Measurements from ENCODE around the gene ZDHHC11. TPM values are rescaled to one million over a fixed set of nuclear protein-coding genes. Genes with fewer than 3 reads are reported as not detected.
"Not testable (repeated sequence)": the region's sequence is repeated elsewhere in the genome, so short reads cannot be mapped to it uniquely, and the experiment has no call there.

ZDHHC11 gene
- polyA plus RNA-seq, 4 donors = 4.9 to 40.5 (median 6.5) TPM

DNA sequence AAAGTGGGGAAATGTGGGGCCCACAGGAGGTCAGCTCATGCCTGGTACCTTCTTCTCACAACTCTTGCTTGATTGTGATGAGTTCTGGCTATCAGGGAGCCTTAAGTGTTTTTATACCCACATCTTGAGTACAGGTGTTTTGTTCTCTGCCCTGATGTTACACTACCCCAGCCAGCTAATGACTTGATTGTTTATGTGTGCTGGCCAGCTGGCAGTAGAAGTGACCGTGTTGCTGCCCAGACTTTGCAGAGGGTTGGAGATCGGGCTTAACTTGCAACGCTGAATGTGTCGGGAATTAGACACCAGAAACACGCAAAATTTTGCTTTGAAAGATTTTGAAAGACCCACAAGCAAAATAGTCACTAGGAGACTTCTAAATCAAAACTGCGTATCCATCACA, 49.3 kb downstream of the ZDHHC11 start:
- Histone ChIP-seq H3K27ac (ENCODE audit: low read depth in 1 of 3, low read length in 2 of 3) (peak overlapping the region in 1 of 3 donors; percentile 4), H3K4me1 (ENCODE audit: control insufficient read depth in 3 of 3, insufficient read depth in 2 of 3, low read depth in 1 of 3, low read length in 2 of 3) (no peaks in the 10 kb centered on the region), H3K4me3 (ENCODE audit: low read depth in 1 of 3, low read length in 3 of 3) (no peak overlapping the region), H3K27me3 (ENCODE audit: control insufficient read depth in 3 of 3, insufficient read depth in 3 of 3, low read length in 3 of 3) (no peaks in the 10 kb centered on the region), H3K9me3 (ENCODE audit: control insufficient read depth in 2 of 2, insufficient read depth in 1 of 2, low read depth in 1 of 2, low read length in 1 of 2) (peaks cover 0 to 17% of the 10 kb centered on the region in 2 donors), H3K36me3 (ENCODE audit: control insufficient read depth in 3 of 3, insufficient read depth in 2 of 3, low read depth in 1 of 3, low read length in 3 of 3) (no peaks in the 10 kb centered on the region)
- DNase-seq = no peak
- no peak for FAIRE-seq
- WGBS, 3 donors = 72 to 86% (median 83%) methylated on average over 6 of the region's 6 CpGs

DNA sequence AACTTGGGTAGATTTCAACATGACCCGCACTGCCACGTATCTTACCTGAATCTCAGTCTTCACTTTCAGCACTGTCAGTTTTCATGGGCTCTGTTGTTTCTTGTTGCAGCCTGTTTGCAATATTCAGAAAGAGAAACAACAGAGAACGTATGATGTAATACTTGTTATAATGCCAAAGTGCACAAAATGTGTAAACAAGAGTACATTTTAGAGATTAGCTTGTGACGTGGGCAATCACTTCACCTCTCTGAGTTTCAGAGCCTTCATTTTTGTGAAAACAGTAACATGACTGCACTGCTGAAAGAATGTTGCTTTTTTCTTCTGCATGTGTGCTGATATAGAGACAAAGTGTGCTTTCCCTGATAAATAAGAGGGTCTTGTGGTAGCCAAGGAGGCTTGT, 49.7 kb downstream of the ZDHHC11 start:
- not testable (repeated sequence) for FAIRE-seq; H3K4me1 ChIP-seq (ENCODE audit: control insufficient read depth in 3 of 3, insufficient read depth in 2 of 3, low read depth in 1 of 3, low read length in 2 of 3); H3K4me3 ChIP-seq (ENCODE audit: low read depth in 1 of 3, low read length in 3 of 3); H3K36me3 ChIP-seq (ENCODE audit: control insufficient read depth in 3 of 3, insufficient read depth in 2 of 3, low read depth in 1 of 3, low read length in 3 of 3); H3K27me3 ChIP-seq (ENCODE audit: control insufficient read depth in 3 of 3, insufficient read depth in 3 of 3, low read length in 3 of 3); DNase-seq
- peaks cover 0 to 17% of the 10 kb centered on the region in 2 donors for H3K9me3 ChIP-seq (ENCODE audit: control insufficient read depth in 2 of 2, insufficient read depth in 1 of 2, low read depth in 1 of 2, low read length in 1 of 2)
- WGBS, 3 donors = 29 to 56% (median 46%) methylated on average over 2 to 4 of the region's 4 CpGs
- H3K27ac ChIP-seq (ENCODE audit: low read depth in 1 of 3, low read length in 2 of 3) = peak overlapping the region in 1 of 3 donors; percentile 4

DNA sequence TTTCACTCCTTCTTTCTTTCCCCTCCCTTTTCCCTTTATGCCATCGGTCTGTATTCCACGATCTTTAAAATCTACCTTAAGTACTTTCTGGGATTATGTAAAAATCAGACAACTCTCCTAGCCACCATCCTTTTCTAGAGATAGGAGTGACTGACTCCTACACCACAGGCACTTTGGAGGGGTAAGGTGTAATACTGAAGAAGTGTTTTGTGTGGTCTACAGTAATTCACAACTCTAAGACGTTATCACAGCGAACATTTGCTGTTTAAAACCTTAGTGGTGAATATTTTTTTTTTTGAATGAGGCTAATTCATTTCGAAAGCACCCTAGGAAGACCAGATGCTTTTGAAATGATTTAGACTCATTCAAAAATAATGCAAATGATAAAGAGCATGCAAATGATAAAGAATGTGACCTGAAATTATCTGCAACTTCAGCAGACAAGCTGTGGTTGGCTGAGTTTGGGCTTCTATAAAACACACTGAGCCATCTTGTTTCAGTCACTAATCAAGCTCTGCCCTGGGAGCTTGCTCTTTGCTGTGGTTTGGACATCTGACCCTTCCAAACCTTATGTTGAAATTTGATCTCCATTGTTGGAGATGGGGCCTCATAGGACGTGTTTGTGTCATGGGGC, 52.2 kb downstream of the ZDHHC11 start:
- not testable (repeated sequence) for H3K27ac ChIP-seq (ENCODE audit: low read depth in 1 of 3, low read length in 2 of 3); FAIRE-seq; H3K4me3 ChIP-seq (ENCODE audit: low read depth in 1 of 3, low read length in 3 of 3); H3K4me1 ChIP-seq (ENCODE audit: control insufficient read depth in 3 of 3, insufficient read depth in 2 of 3, low read depth in 1 of 3, low read length in 2 of 3); H3K27me3 ChIP-seq (ENCODE audit: control insufficient read depth in 3 of 3, insufficient read depth in 3 of 3, low read length in 3 of 3); H3K36me3 ChIP-seq (ENCODE audit: control insufficient read depth in 3 of 3, insufficient read depth in 2 of 3, low read depth in 1 of 3, low read length in 3 of 3); DNase-seq
- WGBS, 3 donors = 63 to 76% (median 67%) methylated on average over 5 to 6 of the region's 6 CpGs
- H3K9me3 ChIP-seq (ENCODE audit: control insufficient read depth in 2 of 2, insufficient read depth in 1 of 2, low read depth in 1 of 2, low read length in 1 of 2) = peaks cover 0 to 15% of the 10 kb centered on the region in 2 donors

DNA sequence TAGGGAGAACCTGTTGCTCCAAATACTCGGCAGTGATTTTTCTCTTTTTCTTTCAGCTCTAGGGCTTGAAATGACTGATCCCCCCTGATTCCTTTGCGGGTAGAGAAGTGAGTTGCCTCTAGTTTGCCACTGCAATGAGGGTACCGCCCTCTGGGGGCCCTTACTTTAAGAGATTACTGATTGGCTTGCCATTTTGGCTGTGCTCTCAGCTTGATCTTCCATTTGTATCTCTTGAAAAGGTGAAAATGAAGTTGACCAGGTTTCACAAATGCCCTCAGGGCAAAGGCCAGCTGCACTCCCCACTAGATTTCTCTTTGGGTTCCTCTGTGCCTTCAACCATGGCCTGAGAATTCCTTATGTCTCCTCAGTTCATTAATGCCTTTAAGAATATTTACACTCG, 52.8 kb downstream of the ZDHHC11 start:
- WGBS, 3 donors = 81 to 90% (median 87%) methylated on average over 1 to 3 of the region's 4 CpGs
- H3K27me3 ChIP-seq (ENCODE audit: control insufficient read depth in 3 of 3, insufficient read depth in 3 of 3, low read length in 3 of 3); DNase-seq; H3K36me3 ChIP-seq (ENCODE audit: control insufficient read depth in 3 of 3, insufficient read depth in 2 of 3, low read depth in 1 of 3, low read length in 3 of 3); FAIRE-seq; H3K4me3 ChIP-seq (ENCODE audit: low read depth in 1 of 3, low read length in 3 of 3); H3K27ac ChIP-seq (ENCODE audit: low read depth in 1 of 3, low read length in 2 of 3); H3K4me1 ChIP-seq (ENCODE audit: control insufficient read depth in 3 of 3, insufficient read depth in 2 of 3, low read depth in 1 of 3, low read length in 2 of 3): not testable (repeated sequence)
- H3K9me3 ChIP-seq (ENCODE audit: control insufficient read depth in 2 of 2, insufficient read depth in 1 of 2, low read depth in 1 of 2, low read length in 1 of 2) = peaks cover 0 to 16% of the 10 kb centered on the region in 2 donors

DNA sequence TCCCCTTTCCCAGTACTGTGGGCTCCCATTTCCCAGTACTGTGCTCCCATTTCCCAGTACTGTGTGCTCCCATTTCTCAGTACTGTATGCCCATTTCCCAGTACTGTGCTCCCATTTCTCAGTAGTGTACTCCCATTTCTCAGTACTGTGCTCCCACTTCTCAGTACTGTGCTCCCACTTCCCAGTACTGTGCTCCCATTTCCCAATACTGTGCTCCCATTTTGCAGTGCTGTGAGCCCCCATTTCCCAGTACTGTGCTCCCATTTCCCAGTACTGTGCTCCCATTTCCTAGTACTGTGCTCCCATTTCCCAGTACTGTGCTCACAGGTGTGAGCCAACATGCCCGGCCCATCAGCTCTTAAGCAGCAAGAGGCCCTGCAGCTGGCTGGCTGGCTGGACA, 54.9 kb downstream of the ZDHHC11 start:
- FAIRE-seq; DNase-seq; H3K4me3 ChIP-seq (ENCODE audit: low read depth in 1 of 3, low read length in 3 of 3); H3K36me3 ChIP-seq (ENCODE audit: control insufficient read depth in 3 of 3, insufficient read depth in 2 of 3, low read depth in 1 of 3, low read length in 3 of 3); H3K4me1 ChIP-seq (ENCODE audit: control insufficient read depth in 3 of 3, insufficient read depth in 2 of 3, low read depth in 1 of 3, low read length in 2 of 3); H3K27me3 ChIP-seq (ENCODE audit: control insufficient read depth in 3 of 3, insufficient read depth in 3 of 3, low read length in 3 of 3); H3K27ac ChIP-seq (ENCODE audit: low read depth in 1 of 3, low read length in 2 of 3): not testable (repeated sequence)
- peaks cover 0 to 13% of the 10 kb centered on the region in 2 donors for H3K9me3 ChIP-seq (ENCODE audit: control insufficient read depth in 2 of 2, insufficient read depth in 1 of 2, low read depth in 1 of 2, low read length in 1 of 2)
- 40 to 82% (median 76%) methylated on average over 1 of the region's 1 CpG for WGBS, 3 donors

DNA sequence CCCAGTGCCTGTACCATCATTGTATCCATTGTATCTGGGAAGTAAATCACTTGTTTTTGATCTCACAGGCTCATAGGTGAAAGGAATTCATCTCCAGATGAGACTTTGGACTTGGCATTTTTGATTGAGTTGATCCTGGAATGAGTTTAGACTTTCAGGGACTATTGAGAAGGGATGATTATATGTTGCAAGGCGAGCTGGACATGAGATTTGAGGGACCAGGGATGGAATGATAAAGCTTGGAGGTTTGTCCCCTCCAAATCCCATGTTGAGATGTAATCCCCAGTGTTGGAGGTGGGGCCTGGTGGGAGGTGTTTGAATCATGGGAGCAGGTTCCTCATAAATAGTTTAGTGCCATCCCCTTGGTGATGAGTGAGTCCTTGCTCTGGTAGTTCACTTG, 55.8 kb downstream of the ZDHHC11 start:
- peaks cover 0 to 13% of the 10 kb centered on the region in 2 donors for H3K9me3 ChIP-seq (ENCODE audit: control insufficient read depth in 2 of 2, insufficient read depth in 1 of 2, low read depth in 1 of 2, low read length in 1 of 2)
- not testable (repeated sequence) for H3K4me1 ChIP-seq (ENCODE audit: control insufficient read depth in 3 of 3, insufficient read depth in 2 of 3, low read depth in 1 of 3, low read length in 2 of 3); H3K36me3 ChIP-seq (ENCODE audit: control insufficient read depth in 3 of 3, insufficient read depth in 2 of 3, low read depth in 1 of 3, low read length in 3 of 3); H3K27me3 ChIP-seq (ENCODE audit: control insufficient read depth in 3 of 3, insufficient read depth in 3 of 3, low read length in 3 of 3); H3K4me3 ChIP-seq (ENCODE audit: low read depth in 1 of 3, low read length in 3 of 3); DNase-seq; FAIRE-seq; H3K27ac ChIP-seq (ENCODE audit: low read depth in 1 of 3, low read length in 2 of 3)
- 69 to 86% (median 82%) methylated on average over 1 of the region's 1 CpG for whole genome bisulfite sequencing, 3 donors

DNA sequence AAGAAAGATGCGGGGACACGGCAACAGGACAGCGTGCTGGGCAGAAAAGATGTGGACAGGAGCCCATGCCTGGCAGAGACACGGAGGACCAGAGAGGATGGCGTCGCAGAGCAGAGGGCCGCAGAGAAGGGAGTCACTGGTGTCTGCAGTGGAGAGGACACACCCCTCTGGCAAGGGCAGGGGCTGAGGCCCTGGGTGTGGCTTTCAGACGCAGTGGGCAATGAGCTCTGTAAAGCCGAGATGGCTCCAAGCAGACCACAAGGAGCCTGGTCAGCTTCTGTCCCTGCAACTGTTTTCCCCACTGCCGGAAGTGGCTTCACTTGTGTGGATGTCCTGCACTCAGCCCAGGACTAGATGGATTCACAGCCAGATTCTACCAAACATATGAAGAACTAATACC, 62.1 kb downstream of the ZDHHC11 start:
- H3K9me3 ChIP-seq (ENCODE audit: control insufficient read depth in 2 of 2, insufficient read depth in 1 of 2, low read depth in 1 of 2, low read length in 1 of 2) = peaks cover 0 to 25% of the 10 kb centered on the region in 2 donors
- WGBS, 3 donors = 89 to 93% (median 90%) methylated on average over 5 to 10 of the region's 10 CpGs
- H3K27me3 ChIP-seq (ENCODE audit: control insufficient read depth in 3 of 3, insufficient read depth in 3 of 3, low read length in 3 of 3); H3K4me3 ChIP-seq (ENCODE audit: low read depth in 1 of 3, low read length in 3 of 3); H3K27ac ChIP-seq (ENCODE audit: low read depth in 1 of 3, low read length in 2 of 3); H3K36me3 ChIP-seq (ENCODE audit: control insufficient read depth in 3 of 3, insufficient read depth in 2 of 3, low read depth in 1 of 3, low read length in 3 of 3); FAIRE-seq; DNase-seq; H3K4me1 ChIP-seq (ENCODE audit: control insufficient read depth in 3 of 3, insufficient read depth in 2 of 3, low read depth in 1 of 3, low read length in 2 of 3): not testable (repeated sequence)

DNA sequence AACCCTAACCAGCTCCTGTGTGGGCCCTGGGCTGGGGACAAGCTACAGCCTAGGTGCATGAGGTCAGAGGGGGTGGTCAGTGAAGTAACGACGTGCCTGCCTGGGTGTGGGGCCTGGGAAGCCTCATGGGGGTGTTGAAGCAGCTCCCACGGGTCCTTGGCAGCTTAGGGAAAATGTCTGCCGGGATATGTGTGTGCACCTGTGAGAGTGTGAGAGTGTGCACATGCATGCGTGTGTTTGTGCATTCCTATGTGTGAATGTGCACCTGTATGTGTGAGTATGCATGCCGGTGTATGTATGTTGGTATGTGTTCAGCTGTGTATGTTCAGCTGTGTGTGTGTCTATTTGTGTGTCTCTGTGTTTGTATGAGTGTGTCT, 62.9 kb downstream of the ZDHHC11 start:
- not testable (repeated sequence) for H3K4me1 ChIP-seq (ENCODE audit: control insufficient read depth in 3 of 3, insufficient read depth in 2 of 3, low read depth in 1 of 3, low read length in 2 of 3); H3K27ac ChIP-seq (ENCODE audit: low read depth in 1 of 3, low read length in 2 of 3); H3K27me3 ChIP-seq (ENCODE audit: control insufficient read depth in 3 of 3, insufficient read depth in 3 of 3, low read length in 3 of 3); H3K4me3 ChIP-seq (ENCODE audit: low read depth in 1 of 3, low read length in 3 of 3); H3K36me3 ChIP-seq (ENCODE audit: control insufficient read depth in 3 of 3, insufficient read depth in 2 of 3, low read depth in 1 of 3, low read length in 3 of 3); DNase-seq; FAIRE-seq
- peaks cover 0 to 22% of the 10 kb centered on the region in 2 donors for H3K9me3 ChIP-seq (ENCODE audit: control insufficient read depth in 2 of 2, insufficient read depth in 1 of 2, low read depth in 1 of 2, low read length in 1 of 2)
- 85 to 91% (median 86%) methylated on average over 4 to 6 of the region's 6 CpGs for WGBS, 3 donors

Data from small intestine (tissue), 7 donors.